PC-9 (cell line): ENCODE data around the gene STAG1. TPM values are rescaled to one million over a fixed set of nuclear protein-coding genes. Genes with fewer than 3 reads are reported as not detected.

Source experiments
- BruUV-seq: library from RNA; stranded (reverse); fragments of 400-500 nt; replicated peaks from 2 replicates; lab custom pipeline; 2021; lab: Mats Ljungman, UMichigan
- CTCF ChIA-PET: fragments of 300-600 bp; sonication (Branson Sonifier 250); formaldehyde crosslinking; loops from one replicate; lab custom pipeline; 2022; ENCODE audit warnings: antibody characterized with exemption; lab: Charles Lee
- POLR2A ChIA-PET: fragments of 300-600 bp; sonication (Branson Sonifier 250); formaldehyde crosslinking; loops from one replicate; lab custom pipeline; 2022; ENCODE audit warnings: antibody characterized with exemption; ENCODE audit not compliant: unreplicated experiment; lab: Charles Lee
- DNase-seq, 2 experiments: peaks; one replicate each; pipeline versions ENCODE4 v3.0.0 to v3.0.0-alpha.2; 2015 to 2022; ENCODE audit warnings: mixed read lengths in 1 of 2
- H2AFZ ChIP-seq: fragments of 200-600 bp; sonication (generic); 2 replicates; pipeline ENCODE4 v1.8.1; 2017; ENCODE audit warnings: antibody characterized with exemption
- H3F3A ChIP-seq: fragments of 200-600 bp; sonication (generic); 2 replicates; pipeline ENCODE4 v1.8.1; 2017; ENCODE audit warnings: antibody characterized with exemption, mild to moderate bottlenecking, low read depth; ENCODE audit not compliant: insufficient read depth
- H3K27ac ChIP-seq: fragments of 200-600 bp; sonication (generic); 2 replicates; pipeline ENCODE4 v1.6.1; 2016; ENCODE audit warnings: mixed run types
- H3K27me3 ChIP-seq: fragments of 200-600 bp; sonication (generic); 2 replicates; pipeline ENCODE4 v1.6.1; 2016; ENCODE audit warnings: low read depth, mixed run types; ENCODE audit not compliant: insufficient read depth
- H3K36me3 ChIP-seq: fragments of 200-600 bp; sonication (generic); 2 replicates; pipeline ENCODE4 v1.6.1; 2016; ENCODE audit warnings: low read depth, mixed run types
- H3K4me1 ChIP-seq: fragments of 200-600 bp; sonication (generic); replicated peaks from 2 replicates; pipeline ENCODE4 v1.6.1; 2016; ENCODE audit warnings: mixed run types; ENCODE audit not compliant: insufficient read depth
- H3K4me2 ChIP-seq: fragments of 200-600 bp; sonication (generic); 2 replicates; pipeline ENCODE4 v1.6.1; 2017; ENCODE audit warnings: mixed run types
- H3K4me3 ChIP-seq: fragments of 200-600 bp; sonication (generic); 2 replicates; pipeline ENCODE4 v1.6.1; 2016; ENCODE audit warnings: mixed run types
- H3K79me2 ChIP-seq: fragments of 200-600 bp; sonication (generic); 2 replicates; pipeline ENCODE4 v1.6.1; 2017; ENCODE audit warnings: low read depth, mixed run types
- H3K9me2 ChIP-seq: fragments of 200-600 bp; sonication (generic); 2 replicates; pipeline ENCODE4 v1.8.1; 2017; ENCODE audit warnings: mild to moderate bottlenecking; ENCODE audit not compliant: insufficient read depth
- H3K9me3 ChIP-seq: fragments of 200-600 bp; sonication (generic); 2 replicates; pipeline ENCODE4 v1.8.1; 2016; ENCODE audit warnings: low read depth; ENCODE audit not compliant: insufficient read depth
- H4K20me1 ChIP-seq: fragments of 200-600 bp; sonication (generic); 2 replicates; pipeline ENCODE4 v1.8.1; 2017; ENCODE audit not compliant: insufficient read depth
- CTCF ChIP-seq: fragments of 200-600 bp; sonication (generic); conservative IDR thresholded peaks from 2 replicates; pipeline ENCODE4 v1.6.1; 2017; ENCODE audit warnings: mixed run types, antibody characterized with exemption, mild to moderate bottlenecking, moderate library complexity
- EZH2 ChIP-seq: fragments of 200-600 bp; sonication (generic); IDR thresholded peaks from 2 replicates; pipeline ENCODE4 v1.8.0; 2017; ENCODE audit warnings: antibody characterized with exemption, low read depth
- intact Hi-C: fragments of 100-400 bp; cut with micrococcal nuclease; formaldehyde crosslinking; loops from one replicate; pipeline ENCODE4 v1.10.0; 2022; ENCODE audit not compliant: unreplicated experiment
- total RNA-seq: library from RNA; stranded (reverse); gene quantifications from 2 replicates; pipeline ENCODE4 v1.2.3, GENCODE V29; 2021

STAG1 gene
- total RNA-seq, 1 experiment from 2014 or later, result 39.3 TPM

- Histone ChIP-seq H4K20me1 (no peaks in the 10 kb centered on the region), H3K27me3 (no peaks in the 10 kb centered on the region), H3K79me2 (no peaks in the 10 kb centered on the region), H3F3A (peaks cover 8% of the 10 kb centered on the region; the same call in 1 of the 2 replicates), H3K36me3 (0 out of 2 replicates have a peak, but pooled peaks cover under 1% of the 10 kb centered on the region), H3K4me3 (no peak overlapping the region), H3K27ac (no peak overlapping the region), H3K9me2 (no peaks in the 10 kb centered on the region), H2AFZ (no peak overlapping the region), H3K4me1 (no peaks in the 10 kb centered on the region), H3K9me3 (no peaks in the 10 kb centered on the region), H3K4me2 (no peak overlapping the region)
- intact Hi-C loops, result no loop called here
- CTCF ChIA-PET, result no interaction called here
- DNase-seq, result no peak
- no peak for TF ChIP-seq EZH2
- no peak for TF ChIP-seq CTCF
- BruUV-seq, result no TSS peak
- POLR2A ChIA-PET, result no interaction called here
These were observed 455.2 kb downstream of the STAG1 start for GRCh38 chr3:136296960-136297359.

- Histone ChIP-seq H2AFZ (no peak overlapping the region), H3K4me2 (no peak overlapping the region), H3K36me3 (no peaks in the 10 kb centered on the region), H4K20me1 (no peaks in the 10 kb centered on the region), H3K4me3 (no peak overlapping the region), H3K27ac (no peak overlapping the region), H3K79me2 (no peaks in the 10 kb centered on the region), H3K9me3 (no peaks in the 10 kb centered on the region), H3K4me1 (no peaks in the 10 kb centered on the region), H3K9me2 (no peaks in the 10 kb centered on the region), H3K27me3 (no peaks in the 10 kb centered on the region), H3F3A (peaks cover 8% of the 10 kb centered on the region; the same call in 1 of the 2 replicates)
- CTCF ChIA-PET, result no interaction called here
- intact Hi-C loops, result loop anchor here (5.0 kb wide), 1 partner anchor 217 kb away; no protein-coding TSS in a partner anchor
- TF ChIP-seq EZH2, result no peak
- no peak for TF ChIP-seq CTCF
- BruUV-seq, result no TSS peak
- POLR2A ChIA-PET, result no interaction called here
- no peak for DNase-seq
These were observed 458.0 kb downstream of the STAG1 start for GRCh38 chr3:136294176-136294575.

- POLR2A ChIA-PET, result no interaction called here
- Histone ChIP-seq H3K79me2 (no peaks in the 10 kb centered on the region), H3K4me3 (no peak overlapping the region), H4K20me1 (no peaks in the 10 kb centered on the region), H3K4me2 (no peak overlapping the region), H3K4me1 (no peaks in the 10 kb centered on the region), H3K27ac (no peak overlapping the region), H2AFZ (no peak overlapping the region), H3K9me2 (no peaks in the 10 kb centered on the region), H3F3A (no peaks in the 10 kb centered on the region), H3K27me3 (no peaks in the 10 kb centered on the region), H3K9me3 (no peaks in the 10 kb centered on the region), H3K36me3 (no peaks in the 10 kb centered on the region)
- CTCF ChIA-PET, result no interaction called here
- no peak for DNase-seq
- no TSS peak for BruUV-seq
- intact Hi-C loops, result loop anchor here (5.0 kb wide), 1 partner anchor 216 kb away; no protein-coding TSS in a partner anchor
- TF ChIP-seq EZH2 (no peak), CTCF (no peak)
These were observed 458.9 kb downstream of the STAG1 start for GRCh38 chr3:136293279-136293678.
